HG02973 (cell line): ENCODE data around the gene POMT2.
"Not testable (repeated sequence)": the region's sequence is repeated elsewhere in the genome, so short reads cannot be mapped to it uniquely, and the experiment has no call there.

ENCODE experiments used
- ATAC-seq: cut with Tn5 transposase; IDR thresholded peaks from one replicate; pipeline ENCODE4 v1.9.1; 2021; ENCODE audit warnings: moderate library complexity; ENCODE audit not compliant: unreplicated experiment

POMT2 gene

DNA sequence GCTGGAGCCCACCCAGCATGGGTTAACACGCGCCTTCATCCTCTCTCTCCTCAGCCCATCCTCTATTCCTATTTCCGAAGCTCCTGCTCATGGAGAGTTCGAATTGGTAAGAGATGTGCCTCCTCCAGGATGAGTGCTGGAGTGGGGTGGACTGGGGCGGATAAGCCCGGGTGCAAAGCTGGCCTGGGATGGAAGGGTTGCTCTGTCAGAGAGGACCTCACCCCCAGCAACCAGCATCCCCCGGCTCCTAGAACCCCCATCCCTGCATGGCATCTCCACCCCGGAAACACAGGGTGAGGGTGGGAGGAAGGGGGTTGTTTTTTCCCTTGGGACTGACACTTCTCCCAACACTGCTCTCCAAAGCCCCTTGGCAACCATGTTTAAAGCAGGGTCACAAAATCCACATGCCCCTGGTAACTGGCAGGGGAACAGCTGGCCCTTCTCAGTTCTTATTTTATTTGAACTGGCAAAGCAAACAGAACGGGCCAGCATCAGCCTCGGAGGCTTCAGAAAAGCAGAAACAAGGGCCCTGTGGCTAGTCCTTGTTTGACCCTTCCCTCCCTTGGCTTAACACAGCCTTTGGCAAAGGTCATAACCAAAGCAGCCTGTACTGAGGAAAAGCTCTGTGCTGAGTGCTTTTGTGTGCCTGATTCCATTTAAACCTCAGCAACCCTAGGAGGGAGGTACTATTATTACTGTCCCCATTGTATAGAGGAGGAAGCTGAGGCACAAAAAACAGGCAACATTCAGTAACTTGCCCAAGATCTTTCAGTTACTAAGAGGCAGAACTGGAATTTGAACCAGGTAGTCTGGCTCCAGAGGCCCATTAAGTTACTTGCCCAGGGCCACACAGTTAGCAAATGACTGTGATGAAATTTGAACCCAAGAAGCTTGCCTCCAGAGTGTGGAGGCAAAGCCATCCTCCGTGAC is 4.4 kb upstream of the POMT2 start:
- no peak for ATAC-seq

DNA sequence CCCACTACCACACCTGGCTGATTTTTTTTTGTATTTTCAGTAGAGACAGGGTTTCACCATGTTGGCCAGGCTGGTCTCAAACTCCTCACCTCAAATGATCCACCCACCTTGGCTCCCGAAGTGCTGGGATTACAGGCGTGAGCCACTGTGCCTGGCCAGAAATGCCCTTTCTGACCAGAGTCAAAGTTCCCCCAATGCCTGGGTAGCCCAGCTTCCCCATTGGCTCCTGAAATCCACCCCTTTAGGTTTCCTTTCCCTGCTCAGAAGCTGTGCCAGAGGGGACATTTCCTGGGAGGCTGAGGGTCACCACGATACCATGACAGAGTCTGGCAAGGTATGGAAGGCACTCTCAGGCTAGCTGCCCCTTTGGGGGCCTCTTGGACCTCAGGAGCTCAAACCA is 3.6 kb upstream of the POMT2 start:
- ATAC-seq = no peak

DNA sequence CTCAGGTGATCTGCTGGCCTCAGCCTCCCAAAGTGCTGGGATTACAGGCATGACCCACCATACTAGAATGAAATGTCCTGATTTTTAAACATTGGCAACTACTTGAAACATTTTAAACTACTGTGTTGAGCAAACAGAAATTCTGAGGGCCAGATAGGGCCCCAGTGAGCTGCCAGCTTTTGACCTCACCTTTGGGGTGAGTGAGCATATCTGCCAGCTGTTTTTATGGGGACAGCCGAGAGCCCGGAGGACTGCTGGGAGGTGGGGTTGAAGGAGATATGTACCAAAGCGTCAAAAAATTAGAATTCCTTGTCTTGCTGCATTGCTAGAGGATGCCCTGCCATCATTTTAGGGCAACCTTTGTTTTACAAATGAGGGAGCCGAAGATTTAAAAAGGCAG is 2.9 kb upstream of the POMT2 start:
- no peak for ATAC-seq

DNA sequence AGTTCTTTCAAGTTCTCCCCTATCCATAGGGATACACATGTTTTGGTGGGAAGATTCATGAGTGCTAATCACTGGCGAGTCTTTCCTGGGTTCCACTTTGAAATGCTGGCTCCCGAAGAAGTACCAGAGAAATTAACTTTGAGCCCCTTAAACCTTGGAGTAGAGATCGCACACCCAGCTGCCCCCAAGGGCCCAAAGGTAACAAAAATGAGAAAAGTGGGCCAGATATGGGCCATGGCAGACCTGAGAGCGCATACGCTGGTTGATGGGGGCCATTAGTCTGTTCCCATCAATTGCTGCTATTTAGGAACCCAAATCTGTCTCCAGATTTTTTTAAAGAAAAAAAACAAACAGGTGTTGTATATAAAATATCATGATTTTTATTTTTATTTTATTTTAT is 2.3 kb upstream of the POMT2 start:
- ATAC-seq = no peak

DNA sequence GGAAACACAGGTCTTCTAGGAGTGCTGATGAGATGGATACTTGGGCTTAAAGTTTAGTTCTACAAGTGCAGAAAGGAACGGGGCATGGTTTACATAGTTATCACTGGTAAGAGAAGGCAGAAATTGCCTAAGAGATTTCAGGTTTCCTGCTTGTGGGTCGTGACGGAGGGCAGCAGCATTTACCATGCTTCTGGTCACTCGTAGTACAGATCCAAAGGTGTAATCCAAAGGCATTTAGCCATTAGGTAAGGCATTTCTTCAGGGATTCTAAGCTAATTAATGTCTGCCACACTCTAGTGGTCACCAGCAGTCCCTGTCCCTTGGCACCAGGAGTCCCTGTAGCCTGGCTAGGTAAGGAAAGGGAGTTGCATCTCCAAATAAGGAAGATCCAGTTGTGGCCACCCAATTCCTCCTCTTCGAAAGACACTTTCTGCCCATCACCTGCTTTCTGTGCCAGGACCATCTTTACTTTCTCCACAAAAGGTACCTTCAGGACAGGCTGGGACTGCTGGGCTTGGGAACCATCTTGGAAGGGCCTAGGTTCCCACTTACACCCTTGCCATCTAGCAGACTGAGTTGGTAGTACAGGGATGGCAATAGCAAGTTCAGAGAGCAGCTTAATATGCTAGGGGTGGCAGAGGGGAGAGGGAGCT is 1.7 kb upstream of the POMT2 start:
- ATAC-seq = no peak

DNA sequence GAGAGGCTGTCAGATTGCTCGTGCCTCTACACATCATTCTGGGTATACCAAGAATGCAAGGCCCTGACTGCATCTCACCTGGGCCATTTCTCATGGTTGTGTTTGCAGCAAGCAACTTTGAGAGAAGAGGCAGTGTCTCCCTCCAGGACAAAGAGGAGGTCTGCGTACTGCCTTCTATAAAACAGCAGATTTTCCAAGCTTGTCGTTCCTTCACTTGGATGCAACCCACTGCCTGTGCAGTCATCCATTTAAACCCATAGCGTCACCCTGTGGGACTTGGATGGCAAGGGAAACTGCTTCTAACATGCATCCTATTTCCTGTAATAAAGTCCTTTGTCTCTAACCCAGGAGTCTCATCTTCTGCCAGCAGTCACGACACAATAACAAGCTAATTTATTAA is 1.3 kb downstream of the POMT2 start:
- no peak for ATAC-seq

DNA sequence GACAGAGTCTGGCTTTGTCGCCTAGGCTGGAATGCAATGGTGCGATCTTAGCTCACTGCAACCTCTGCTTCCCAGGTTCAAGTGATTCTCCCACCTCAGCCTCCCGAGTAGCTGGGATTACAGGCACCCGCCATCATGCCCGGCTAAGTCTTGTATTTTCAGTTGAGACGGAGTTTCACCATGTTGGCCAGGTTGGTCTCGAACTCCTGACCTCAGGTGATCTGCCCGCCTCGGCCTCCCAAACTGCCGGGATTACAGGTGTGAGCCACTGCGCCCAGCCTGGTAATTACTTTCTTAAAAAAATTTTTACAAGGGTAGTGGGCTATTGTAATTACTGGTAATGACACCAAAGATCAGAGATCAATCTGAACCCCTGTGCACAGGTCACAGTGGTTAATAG is 1.9 kb downstream of the POMT2 start:
- not testable (repeated sequence) for ATAC-seq

DNA sequence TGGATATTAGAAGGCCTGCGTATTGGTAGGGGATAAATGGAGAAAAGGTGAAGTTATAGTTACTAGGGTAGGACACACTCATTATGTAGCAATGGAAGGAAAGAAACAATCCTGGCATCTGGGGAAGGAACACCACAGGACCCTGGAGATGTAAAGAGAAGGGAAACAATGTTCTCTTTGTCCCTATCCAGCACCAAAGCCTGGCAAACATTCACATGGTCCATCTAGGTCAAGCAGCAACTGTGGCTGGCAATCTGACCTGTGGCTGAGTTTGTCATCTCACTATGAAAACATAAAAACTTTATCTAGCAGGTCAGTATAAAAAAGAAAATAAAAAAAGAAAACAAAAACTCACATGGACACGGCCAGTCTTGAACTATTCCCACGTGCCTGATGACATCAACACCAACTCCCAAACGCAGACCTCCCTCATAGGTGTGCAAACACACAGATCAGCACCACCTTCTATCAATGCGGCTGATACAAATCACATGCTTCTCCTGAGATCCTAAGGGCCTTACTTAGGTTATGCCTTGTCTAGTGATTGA is 2.6 kb downstream of the POMT2 start:
- no peak for ATAC-seq

DNA sequence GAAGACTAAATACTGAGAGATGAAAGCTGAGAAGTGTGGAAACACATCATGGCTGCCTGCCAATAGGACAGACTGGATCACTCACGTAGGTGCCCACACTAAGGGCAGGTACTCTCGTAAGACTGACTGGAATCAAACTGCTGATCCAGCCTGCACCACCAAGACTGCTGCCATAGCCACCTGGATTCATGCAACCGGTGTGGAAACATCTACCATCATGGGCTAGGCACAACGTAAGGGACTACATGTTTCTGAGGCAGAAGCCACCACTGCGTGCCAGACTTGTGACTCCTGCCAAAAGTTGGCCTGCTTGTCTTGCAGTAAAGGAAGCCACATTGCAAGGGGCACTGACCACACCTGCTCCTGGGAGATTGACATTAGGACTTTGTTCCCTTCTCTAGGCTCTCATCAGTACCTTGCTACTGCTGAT is 3.8 kb downstream of the POMT2 start:
- ATAC-seq = no peak

DNA sequence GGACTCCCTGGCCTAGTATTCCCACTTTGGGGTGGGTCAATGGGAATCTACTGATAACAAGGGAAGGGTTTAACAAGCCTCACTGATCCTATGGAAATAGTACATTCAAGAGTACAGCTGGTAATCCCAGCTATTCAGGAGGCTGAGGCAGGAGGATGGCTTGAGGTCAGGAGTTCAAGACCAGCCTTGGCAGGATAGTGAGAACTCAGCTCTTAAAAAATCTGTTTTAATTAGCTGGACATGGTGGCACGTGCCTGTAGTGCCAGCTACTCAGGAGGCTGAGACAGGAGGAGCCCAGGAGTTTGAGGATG is 4.5 kb downstream of the POMT2 start:
- no peak for ATAC-seq

DNA sequence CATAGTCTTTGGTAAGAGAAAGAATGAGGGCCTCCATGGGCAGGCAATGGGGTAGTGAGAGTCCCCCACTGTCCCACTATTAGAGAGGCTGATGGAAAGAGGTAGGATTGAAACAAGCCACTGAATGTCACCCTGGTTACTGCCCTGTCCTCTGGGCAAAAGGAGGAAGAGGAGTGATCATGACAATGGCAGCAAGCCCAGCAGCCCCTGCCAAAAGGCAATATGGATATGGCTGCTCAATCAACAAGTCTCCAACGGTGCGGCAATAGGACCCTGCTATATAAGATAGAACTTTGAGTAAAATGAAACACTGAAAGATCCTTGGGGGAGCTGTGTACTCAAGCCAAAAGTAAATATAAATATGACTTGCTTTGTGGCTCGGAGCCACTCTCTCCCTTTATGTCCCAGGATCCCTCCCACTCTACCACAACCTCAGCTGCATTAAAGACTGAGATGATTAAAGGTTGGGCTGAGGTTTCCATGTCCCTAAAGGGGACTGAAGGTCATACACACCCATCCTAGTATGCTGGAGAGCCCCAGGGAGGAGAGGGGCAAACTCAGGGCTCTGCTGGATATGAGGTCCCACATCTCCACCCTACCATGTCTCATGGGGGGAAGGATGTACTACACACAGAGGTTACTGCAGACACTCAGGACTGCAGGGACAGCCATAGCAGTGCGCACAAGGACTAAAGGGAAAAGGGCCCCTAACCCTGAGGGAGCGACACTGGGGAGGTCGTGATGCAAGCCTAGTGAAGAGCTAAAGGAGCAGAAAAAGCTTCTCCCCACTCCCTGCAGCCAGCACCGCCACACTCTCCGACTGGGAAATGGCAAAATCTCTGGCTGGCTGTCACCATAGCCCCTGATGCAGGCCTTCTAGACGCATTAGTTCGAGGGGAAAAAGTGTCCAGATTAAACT is 5.9 kb downstream of the POMT2 start:
- ATAC-seq = no peak

DNA sequence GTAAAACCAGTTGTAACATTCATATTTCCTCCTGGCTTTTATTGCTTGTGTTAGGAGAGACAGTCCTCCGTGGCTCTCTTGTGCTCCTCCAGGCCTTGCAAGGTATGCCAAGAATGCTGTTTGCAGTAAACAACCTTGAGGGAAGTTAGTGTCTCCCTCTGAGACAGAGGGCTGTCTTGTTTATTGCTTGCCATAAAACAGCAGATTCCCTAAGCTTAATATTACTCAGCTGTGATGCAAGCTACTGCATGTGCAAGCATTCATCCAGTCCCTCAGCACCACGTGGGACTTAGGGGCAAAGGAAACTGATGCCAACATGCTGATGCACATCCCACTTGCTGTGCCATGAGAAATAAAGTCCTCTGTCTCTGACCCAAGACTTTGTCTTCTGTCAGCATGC is 6.6 kb downstream of the POMT2 start:
- no peak for ATAC-seq

DNA sequence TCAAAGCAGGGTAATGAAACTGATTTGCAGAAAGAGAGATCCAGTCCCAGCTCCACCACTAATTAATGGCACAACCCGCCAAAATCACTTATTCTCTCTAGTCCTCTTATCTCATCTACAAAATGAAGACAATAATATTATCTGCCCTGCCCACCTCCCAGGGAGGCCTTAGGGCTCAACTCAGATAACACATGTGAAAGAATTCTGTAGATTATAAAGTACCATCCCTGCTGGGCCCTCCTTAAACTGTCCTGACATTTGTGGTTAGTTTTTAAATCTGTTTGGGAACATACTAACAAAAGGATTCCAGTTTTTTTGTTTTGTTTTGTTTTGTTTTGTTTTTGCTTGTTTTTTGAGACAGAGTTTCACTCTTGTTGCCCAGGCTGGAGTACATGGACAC is 7.3 kb downstream of the POMT2 start:
- no peak for ATAC-seq

DNA sequence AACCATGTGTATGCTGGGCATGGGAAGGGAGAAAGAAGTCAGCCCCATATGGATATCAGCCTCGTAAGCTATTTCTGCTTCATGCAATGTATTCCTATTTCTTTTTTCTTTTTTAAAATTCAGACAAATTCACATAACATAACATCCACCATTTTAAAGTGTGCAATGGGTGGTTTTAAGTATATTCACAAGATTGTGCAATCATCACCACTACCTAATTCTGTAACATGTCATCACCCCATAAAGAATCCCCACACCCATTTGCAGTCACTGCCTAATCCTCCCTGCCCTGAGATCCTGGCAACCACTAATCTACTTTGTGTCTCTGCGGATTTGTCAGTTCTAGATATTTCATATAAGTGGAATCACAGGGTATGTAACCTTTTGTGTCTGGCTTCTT is 9.5 kb downstream of the POMT2 start:
- ATAC-seq = no peak

DNA sequence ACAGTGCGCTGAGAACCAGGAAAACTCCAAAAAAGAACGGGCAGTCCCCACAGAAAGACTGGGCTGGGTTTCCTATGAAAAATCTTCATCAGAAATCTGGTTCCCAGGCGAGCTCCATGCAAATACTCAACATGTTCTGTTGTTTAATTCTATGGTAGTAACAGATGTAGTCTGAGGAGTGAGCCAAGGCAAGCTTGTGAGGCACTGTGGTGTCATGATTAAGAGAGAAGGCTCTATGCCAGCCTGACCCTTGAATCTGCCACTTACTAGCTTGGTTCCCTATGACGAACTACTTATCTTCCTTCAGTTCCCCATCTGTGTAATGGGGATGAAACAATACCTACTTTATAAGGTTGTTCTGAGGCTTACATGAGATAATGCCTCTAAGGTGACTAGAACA is 10.7 kb downstream of the POMT2 start:
- no peak for ATAC-seq

DNA sequence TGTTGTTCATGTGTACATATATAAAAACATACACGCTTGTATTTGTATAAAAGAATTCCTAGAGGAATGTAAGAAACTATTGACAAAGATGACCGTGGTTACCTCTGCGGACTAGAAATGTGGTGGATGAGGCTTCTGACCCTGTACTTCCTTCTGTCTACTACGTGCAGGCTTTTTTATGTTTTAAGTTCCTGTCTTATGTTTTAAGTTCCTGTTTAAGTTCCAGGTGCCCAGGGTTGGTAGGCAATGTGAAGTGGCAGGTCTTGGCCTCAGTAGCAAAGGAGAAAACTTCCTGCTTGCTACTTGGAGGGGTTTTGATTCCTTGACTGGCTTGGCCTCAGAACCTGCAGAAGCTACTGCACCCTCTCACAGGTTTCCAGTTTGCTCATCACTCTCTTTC is 11.6 kb downstream of the POMT2 start:
- ATAC-seq = no peak

DNA sequence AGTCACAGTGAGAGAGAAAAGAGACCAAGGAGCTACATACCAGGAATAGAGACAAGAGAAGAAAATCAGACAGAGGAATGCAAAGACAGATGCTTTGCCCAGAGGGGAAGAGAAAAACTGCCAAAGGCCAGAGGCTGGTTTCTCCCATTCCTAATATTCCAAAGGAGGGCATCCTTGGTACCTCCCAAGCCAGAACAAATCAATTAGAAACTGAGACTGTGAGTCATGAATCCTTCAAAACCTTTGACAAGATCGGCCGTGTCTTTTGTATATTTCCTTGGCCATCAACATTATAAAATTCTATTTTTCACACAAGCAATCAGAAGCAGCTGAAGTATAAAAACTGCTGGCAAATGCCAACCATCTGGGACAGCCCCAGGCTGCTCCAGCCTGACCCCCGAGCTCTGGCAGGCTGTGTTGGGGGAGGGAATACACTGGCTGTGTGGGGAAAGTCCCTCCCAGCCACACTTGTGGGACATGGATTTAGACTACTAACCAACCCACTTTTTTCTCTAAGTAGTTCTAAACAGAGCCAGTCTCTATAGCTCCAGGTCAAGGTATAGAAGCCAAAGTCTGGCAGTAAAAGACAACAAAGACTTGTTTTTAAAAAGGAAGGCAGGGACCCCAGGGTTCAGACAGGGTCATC is 13.7 kb downstream of the POMT2 start:
- no peak for ATAC-seq

DNA sequence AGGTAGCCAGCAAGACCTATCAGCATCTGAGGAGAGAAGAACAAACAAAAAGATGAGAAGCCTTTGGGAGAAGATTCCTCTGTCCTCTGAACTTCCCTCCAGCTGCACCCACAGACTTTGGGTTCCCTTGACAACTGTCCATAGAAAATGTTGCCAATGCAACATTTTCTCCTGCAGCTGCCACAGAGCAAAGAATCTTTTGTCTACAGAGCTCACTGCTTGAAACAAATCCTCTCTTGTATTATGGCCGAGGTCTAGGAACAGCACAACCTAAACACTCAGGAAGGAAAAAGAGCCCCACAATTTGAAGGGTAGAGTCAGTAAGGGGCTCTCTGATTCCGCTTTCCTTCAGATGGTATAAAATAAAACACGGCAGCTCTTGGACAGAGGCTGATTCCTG is 14.3 kb downstream of the POMT2 start:
- ATAC-seq = no peak

DNA sequence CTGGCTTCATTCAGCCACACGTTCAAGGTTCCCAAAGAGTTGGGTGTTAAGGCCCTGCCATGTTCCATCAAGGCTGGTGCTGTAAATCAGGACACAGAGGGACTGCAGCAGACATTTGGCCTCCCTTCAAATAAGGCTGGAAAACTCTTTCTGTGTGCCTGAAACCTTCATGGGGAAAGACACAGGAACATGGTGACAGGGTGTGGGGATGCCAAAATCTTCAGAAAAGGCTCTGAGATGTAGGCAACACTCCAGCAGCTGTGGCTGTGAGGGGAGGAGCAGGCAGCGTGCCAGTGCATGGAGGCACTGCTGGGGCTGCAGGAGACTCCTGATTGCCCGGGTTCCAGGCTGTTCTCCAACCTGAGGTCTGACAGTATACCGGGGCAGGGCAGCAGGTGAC is 15.0 kb downstream of the POMT2 start:
- ATAC-seq = no peak

DNA sequence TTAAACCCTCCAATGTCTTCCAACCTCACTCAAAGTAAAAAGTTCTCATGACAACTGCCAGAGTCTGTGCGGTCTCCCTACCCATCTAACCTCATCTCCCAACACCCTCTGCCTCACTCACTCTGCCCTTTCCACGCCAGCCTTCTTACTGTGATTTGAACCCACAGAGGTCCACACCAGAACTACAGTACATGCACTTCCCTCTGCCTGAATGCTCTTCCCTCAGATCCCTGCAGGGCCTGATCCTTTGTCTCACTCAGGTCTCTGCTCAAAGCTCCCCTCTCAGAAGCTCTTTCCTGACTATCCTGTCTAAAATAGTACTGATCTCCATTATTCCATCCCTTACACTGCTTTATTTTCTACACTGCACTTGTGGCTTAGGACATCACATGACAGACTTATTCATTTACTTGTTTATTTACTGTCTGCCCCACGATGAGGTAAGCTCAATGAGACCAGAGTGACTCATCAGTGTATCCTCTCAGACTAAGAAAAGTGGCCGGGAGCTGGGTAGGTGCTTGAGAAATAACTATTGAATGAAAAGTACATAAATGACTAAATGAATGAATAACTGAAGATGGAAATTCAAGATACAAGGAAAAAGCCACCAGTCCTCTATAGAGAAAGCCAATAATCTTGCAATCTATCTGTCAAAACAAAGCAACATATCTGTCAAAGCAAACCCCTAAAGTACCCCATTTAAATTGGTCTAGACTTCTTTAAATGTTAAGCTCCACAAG is 17.1 kb downstream of the POMT2 start:
- no peak for ATAC-seq
